ENCODE results near the gene FFAR1.

Gene FFAR1

DNA sequence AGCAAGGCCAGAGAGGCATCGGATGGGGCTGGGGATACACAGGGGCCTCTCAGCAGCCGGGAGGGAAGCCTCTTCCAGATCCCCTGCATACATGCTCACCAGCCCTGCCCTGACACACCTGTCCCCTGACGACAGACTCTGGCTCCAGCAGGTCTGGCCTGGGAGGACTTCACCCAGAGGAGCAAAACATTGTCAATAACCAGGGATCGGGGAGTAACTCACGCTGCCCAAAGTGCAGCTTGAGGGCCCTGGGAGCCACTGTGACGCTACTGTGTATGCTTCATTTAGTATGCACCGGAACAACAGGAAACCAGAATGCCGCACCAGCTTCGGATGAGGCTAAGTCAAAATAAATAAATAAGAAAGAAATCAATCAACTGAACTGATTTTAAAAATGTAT, 31.1 kb upstream of the FFAR1 start:
- DNase-seq, result no peak

GRCh38 chr19:35317464-35318043, 30.1 kb upstream of the FFAR1 start:
- no peak for DNase-seq

DNA sequence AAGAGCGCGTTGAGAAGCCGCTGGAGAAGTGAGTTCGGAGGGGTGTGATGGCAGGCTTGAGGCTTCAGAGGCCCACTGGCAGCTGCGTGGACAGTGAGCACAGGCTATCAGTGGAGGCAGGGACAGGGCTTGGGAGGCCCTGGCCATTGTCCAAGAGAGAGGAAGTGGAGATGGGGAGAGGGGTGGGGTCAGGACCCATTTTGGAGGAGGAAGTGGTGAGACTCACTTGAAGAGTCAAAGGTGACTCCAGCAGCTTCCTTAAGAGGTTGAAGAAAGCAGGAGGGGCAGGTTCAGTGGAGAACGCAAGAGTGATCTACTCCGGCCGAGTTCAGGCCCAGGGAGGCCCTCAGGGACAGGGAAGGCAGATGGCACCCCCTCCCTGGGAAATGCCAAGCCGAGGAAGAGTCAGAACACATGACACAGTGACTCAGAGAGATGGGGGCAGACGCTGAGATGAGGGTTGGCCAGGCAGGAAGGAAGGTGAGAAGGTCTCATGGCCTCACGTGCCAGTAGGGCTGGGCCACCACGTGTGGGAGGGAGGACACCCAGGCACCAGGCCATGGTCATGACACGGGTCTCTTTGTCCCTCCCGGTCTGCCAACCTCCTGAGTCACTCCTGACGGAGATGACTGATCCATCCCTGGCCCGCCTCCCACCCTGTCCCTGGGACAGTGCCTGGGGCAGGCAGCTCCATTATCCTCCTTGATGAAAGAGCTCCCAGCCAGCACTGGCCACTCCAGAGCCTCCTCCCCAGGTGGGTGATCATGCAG, 28.8 kb upstream of the FFAR1 start:
- DNase-seq, result no peak

DNA sequence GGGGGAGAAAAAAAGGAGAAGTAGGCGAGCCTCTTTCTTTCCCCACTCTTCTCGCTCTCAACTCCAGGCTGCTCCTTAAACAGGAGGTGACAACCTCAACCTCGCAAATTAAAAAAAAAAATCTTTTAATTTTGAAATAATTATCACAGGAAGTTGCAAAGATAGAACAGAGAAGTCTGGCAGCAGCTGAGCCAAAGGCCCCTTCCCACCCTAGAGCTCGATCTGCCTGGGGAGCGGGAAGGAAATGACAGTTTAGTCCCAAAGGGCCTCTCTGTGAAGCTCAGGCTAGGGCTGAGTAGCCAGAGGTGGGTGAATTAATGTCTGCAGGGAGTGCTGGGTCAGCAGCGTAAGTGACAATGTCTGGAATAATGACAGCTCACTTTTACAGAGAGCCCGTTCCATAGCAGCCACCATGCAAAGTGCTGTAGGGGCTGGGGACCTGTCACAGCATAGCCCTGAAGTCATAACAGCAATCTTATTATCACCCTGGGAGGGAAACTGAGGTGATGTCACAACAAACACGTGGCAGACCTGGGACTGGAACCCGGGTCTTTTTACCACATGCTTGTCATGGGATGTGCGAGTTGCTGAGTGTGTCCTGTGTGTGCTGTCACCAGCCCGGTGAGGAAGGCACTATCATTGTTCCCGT, 27.5 kb upstream of the FFAR1 start:
- peak; percentile 35 for DNase-seq

DNA sequence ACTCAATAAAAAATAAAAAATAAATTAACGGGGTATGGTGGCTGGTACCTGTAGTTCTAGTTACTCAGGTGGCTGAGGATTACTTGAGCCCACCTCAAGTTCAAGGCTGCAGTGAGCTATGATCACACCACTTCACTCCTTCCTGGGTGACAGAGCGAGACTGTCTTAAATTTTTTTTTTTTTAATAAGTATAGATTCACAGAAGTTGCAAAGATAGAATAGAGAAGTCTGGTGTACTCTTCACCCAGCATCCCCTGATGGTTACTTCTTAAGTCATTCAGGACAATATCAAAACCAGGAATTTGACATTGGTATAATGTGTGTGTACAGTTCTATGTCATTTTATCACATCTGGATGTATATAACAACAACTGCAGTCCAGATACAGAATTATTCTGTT, 26.4 kb upstream of the FFAR1 start:
- DNase-seq, result no peak

- DNase-seq, result no peak
These were observed 25.7 kb upstream of the FFAR1 start for GRCh38 chr19:35322014-35322413.

- no peak for DNase-seq
These were observed 20.1 kb upstream of the FFAR1 start for GRCh38 chr19:35327642-35328041.

DNA sequence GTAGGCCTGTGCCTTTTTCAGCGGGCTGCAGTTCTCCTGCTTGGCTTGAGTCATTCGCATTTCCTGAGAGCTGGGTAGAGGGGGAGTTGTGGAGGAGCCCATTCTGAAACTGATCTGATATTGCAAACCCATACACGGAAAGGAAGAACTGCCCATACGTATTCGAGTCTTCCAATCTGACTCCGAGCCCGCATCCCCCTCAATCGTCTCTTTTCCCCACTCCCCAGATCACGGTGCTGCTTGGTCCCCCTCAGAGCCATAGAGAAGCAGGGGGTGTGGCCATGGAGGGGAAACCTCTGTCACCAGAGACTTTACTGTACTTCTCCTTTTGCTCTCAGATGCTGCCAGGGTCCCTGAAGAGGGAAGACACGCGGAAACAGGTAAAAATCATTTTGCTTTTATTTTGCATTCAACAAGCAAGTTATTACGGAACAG, 18.8 kb upstream of the FFAR1 start, which contains the start of gene CD22:
Gene CD22 (plus strand): TSS at position 337 of the 435 bp plus-strand sequence. CDS start 2,854 bp downstream, outside the sequence.
- no peak for DNase-seq

GRCh38 chr19:35329323-35329722, 18.4 kb upstream of the FFAR1 start:
- no peak for DNase-seq

- no peak for DNase-seq
These were observed 17.2 kb upstream of the FFAR1 start for GRCh38 chr19:35330475-35330874.

DNA sequence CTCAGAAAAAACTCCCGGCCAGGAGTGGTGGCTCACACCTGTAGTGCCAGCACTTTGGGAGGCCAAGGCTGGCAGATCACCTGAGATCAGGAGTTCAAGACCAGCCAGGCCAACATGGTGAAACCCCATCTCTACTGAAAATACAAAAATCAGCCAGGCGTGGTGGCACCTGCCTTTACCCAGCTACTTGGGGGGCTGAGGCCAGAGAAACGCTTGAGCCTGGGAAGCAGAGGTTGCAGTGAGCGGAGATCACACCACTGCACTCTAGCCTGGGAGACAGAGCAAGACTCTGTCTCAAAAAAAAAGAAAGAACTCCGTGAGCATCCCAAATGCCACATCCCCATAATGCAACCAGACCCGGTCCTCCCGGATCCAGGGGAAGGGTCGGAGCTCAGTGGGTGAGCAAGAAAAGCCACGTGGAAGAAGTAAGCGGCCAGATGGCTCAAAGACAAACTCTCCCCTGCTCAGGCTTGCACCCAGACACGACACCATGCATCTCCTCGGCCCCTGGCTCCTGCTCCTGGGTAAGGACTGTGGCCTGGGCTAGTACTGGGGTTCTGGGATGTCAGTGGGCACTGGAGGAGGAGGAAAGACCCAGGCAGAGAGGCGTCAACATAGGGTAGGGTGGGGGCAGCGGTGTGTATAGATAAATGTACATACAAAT, 16.0 kb upstream of the FFAR1 start:
- DNase-seq, result no peak

- no peak for DNase-seq
These were observed 14.9 kb upstream of the FFAR1 start for GRCh38 chr19:35332817-35333216.

- no peak for DNase-seq
These were observed 13.5 kb upstream of the FFAR1 start for GRCh38 chr19:35334144-35334753.

DNA sequence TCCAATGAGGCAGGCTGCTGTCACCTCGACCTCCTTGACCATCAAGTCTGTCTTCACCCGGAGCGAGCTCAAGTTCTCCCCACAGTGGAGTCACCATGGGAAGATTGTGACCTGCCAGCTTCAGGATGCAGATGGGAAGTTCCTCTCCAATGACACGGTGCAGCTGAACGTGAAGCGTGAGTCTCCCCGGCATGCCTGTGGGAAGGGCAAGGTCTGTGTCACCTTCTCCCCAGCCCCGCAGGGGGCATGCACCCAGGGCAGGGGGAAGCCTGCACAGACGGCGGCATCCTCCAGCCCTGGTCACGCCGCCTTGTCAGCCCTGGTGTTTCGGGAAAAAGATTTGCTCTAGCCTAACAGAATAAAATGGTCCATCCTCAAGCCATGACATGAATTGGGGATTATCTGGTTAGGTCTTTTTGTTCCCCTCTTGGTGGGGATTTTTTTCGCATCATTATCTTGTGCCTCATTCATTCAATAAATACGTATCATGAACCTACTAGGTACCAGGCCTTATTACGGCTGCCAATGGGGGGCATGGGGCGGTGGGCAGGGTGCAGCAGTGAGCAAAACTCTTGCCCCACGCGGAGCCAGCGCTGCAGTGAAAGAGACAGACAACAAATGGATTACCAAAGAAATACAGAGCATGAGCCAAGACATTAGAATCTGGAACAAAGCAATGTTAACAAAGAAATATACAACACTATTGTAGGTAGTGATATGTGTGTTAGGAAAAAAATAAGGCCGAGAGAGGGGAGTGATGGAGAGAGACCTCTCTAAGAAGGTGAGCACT, 11.3 kb upstream of the FFAR1 start:
- no peak for DNase-seq

DNA sequence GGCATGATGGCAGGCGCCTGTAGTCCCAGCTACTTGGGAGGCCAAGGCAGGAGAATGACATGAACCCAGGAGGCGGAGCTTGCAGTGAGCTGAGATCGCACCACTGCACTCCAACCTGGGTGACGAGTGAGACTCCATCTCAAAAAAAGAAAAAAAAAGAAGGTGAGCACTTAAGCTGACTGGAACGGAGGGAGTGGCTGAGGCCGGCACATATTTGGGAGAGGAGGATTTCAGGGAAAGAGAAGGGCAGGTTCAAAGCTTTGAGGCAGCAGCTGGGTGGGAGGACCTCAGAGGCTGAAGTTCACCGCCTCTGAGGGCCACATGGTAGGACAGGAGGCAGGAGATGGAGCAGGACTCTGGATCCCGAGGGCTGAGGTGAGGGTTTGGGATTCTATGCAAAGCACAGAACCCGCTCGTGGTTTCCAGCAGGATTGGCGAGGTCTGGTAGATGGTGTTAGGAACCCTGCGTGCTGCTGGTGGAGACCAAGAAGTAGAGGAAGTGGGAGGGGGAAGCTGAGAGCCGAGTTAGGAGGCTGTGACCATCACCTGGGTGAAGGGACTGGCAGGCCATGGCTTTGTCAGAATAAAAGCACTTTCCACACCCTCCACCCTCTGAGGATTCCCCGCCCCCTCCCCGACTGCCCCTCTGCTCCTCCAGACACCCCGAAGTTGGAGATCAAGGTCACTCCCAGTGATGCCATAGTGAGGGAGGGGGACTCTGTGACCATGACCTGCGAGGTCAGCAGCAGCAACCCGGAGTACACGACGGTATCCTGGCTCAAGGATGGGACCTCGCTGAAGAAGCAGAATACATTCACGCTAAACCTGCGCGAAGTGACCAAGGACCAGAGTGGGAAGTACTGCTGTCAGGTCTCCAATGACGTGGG, 10.4 kb upstream of the FFAR1 start:
- no peak for DNase-seq

DNA sequence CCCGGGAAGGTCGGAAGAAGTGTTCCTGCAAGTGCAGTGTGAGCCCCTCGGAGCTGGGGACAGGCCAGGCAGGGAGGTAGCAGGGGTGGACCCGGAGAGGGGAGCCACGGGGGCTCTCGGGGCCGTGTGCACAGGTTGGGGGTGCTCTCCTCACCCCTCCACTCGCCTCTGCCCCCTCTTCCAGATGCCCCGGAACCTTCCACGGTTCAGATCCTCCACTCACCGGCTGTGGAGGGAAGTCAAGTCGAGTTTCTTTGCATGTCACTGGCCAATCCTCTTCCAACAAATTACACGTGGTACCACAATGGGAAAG, 9.8 kb upstream of the FFAR1 start:
- no peak for DNase-seq

DNA sequence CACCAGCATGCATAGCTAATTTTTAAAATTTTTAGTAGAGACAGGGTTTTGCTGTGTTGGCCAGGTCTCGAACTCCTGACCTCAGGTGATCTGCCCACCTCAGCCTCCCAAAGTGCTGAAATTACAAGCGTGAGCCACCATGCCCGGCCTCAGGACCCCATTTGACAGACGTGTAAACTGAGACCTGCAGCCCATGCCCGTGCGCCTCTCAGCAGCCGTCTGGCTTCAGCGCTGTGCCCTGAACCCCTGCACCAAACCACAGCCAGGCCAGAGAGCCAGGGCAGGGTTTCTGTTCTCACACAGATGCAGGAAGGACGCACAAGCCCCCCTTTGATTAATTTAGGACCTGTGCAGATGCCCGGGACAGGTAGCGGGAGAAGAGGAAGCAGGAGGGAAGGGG, 7.3 kb upstream of the FFAR1 start:
- DNase-seq, result no peak

DNA sequence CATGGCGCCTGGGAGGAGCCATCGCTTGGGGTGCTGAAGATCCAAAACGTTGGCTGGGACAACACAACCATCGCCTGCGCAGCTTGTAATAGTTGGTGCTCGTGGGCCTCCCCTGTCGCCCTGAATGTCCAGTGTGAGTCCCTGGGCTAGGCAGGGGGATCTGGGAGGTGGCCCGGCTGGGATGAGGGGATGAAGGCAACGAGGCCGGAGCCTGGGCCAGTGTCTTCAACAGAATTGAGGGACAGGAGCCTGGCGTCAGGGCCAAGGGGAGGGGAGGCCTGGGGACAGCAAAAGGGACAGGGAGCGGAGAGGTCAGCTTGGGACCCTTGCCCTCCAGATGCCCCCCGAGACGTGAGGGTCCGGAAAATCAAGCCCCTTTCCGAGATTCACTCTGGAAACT, 6.7 kb upstream of the FFAR1 start:
- DNase-seq, result no peak

- no peak for DNase-seq
These were observed 6.0 kb upstream of the FFAR1 start for GRCh38 chr19:35341565-35342225.

- DNase-seq, result peak; percentile 49
These were observed 5.3 kb upstream of the FFAR1 start for GRCh38 chr19:35342430-35342829.

DNA sequence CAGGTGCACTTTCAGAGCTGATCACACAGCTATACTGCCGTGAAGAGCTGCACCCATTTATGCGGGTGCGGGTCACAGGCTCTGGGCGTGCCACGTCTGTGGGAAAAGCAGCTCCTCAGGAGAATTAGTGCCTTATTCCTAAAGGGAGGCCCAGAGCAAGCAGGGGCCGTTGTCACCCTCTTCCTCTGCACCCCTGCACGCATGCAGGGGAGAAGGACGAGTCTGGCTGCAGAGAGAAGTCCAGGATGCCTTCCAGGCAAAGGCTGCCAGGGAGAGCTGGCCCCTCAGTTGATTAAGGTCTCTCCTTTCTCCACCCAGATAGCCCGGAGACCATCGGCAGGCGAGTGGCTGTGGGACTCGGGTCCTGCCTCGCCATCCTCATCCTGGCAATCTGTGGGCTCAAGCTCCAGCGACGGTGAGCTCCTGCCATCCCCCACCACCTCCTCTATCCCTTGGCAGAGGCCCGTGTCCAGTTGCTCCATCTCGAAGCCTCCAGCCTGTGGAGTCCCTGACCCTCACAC, 3.1 kb upstream of the FFAR1 start:
- no peak for DNase-seq

All from NCI-H2227 treated with DMSO at 0.1 percent for 48 hours (cell line).